Heart left ventricle (tissue), 16 donors: ENCODE results near the gene ZBTB21. TPM values are rescaled to one million over a fixed set of nuclear protein-coding genes. Genes with fewer than 3 reads are reported as not detected.
A peak's percentile ranks its signal among the peaks of the same experiment; 100 is the strongest.

ENCODE experiments used
- ATAC-seq, 4 donors: fragments of 200-7000 bp; cut with Tn5 transposase; one replicate each; pipeline ENCODE4 v1.9.1; 2020 to 2022; ENCODE audit warnings: moderate library complexity in 4 of 4, mild to moderate bottlenecking in 3 of 4, moderate number of reproducible peaks in 1 of 4
- DNase-seq, 5 donors: peaks; one replicate each; pipeline ENCODE4 v3.0.0-alpha.2; 2020
- H3K27ac ChIP-seq, 12 donors: fragments of 200-600 bp; sonication (generic) in 4 of 12; one replicate each; pipeline versions ENCODE4 v1.5.0 to v1.8.0; 2016 to 2022; ENCODE audit warnings: mild to moderate bottlenecking in 2 of 12
- H3K27me3 ChIP-seq, 9 donors: fragments of 200-600 bp; sonication (generic) in 2 of 9; one replicate each; pipeline versions ENCODE4 v1.5.1 to v1.8.0; 2016 to 2022; ENCODE audit warnings: mild to moderate bottlenecking in 3 of 9
- H3K36me3 ChIP-seq, 9 donors: fragments of 200-600 bp; sonication (generic) in 2 of 9; one replicate each; pipeline versions ENCODE4 v1.5.0 to v1.8.0; 2018 to 2022; ENCODE audit warnings: mild to moderate bottlenecking in 2 of 9
- H3K4me1 ChIP-seq, 12 donors: fragments of 200-600 bp; sonication (generic) in 4 of 12; one replicate each; pipeline versions ENCODE4 v1.5.0 to v1.8.0; 2016 to 2022; ENCODE audit warnings: mild to moderate bottlenecking in 3 of 12
- H3K4me3 ChIP-seq, 12 donors: fragments of 200-600 bp; sonication (generic) in 4 of 12; one replicate each; pipeline versions ENCODE4 v1.5.0 to v1.8.0; 2017 to 2022; ENCODE audit warnings: mild to moderate bottlenecking in 9 of 12, moderate library complexity in 4 of 12
- H3K9me3 ChIP-seq, 12 donors: fragments of 200-600 bp; sonication (generic) in 4 of 12; one replicate each; pipeline versions ENCODE4 v1.5.0 to v1.8.0; 2016 to 2022; ENCODE audit warnings: mild to moderate bottlenecking in 1 of 12
- CTCF ChIP-seq, 12 donors: fragments of 200-600 bp; sonication (generic) in 4 of 12; IDR thresholded peaks; one replicate each; pipeline versions ENCODE4 v1.5.0 to v1.8.0; 2018 to 2022; ENCODE audit warnings: antibody characterized with exemption in 12 of 12, mild to moderate bottlenecking in 5 of 12
- POLR2A ChIP-seq, 2 donors: fragments of 450-650 bp; IDR thresholded peaks; one replicate each; pipeline ENCODE4 v1.6.1; 2017; ENCODE audit warnings: antibody characterized with exemption in 2 of 2, mild to moderate bottlenecking in 2 of 2, moderate library complexity in 2 of 2
- WGBS, 4 donors: extraction: QIAGEN DNeasy Blood & Tissue Kit in 2 of 4; methylation state at CpG; one replicate each; pipeline versions ENCODE4 v1.1.5 to v1.1.7; 2013 to 2018; 5-methylcytosine and 5-hydroxymethylcytosine counted together
- intact Hi-C, 10 donors: fragments of 100-400 bp; cut with DNase I; formaldehyde crosslinking; loops; one replicate each; pipeline versions ENCODE4 v1.11.1 to v1.14.2; 2022
- polyA plus RNA-seq, 2 donors: library from polyadenylated mRNA; stranded (reverse); fragments of 200-250 nt; gene quantifications; one replicate each; pipeline ENCODE4 v1.2.3, GENCODE V29; 2013
- total RNA-seq, 9 donors: library from RNA; depleted of rRNA in 2 of 9; stranded (reverse); fragments of >200 nt in 2 of 9; fragmentation: NEBNext Ultra II Directional in 3 of 9; extraction: Animal tissue kit (Norgen Biotek cat#: 25700) in 3 of 9; gene quantifications; one replicate each; pipeline versions ENCODE4 v1.1.0 to v1.2.4, GENCODE V29; 2016 to 2023
- donor health status: ischemic (EF 13 %, LVEDD 7.1; RV severe dilation, severe dysfunction).
- donor health status: healthy with polysubstance abuse.
- donor health status: DM: no; HTN: yes; CAD: no.
- donor health status: DM: no; HTN: no; CAD: no.
- donor health status: ischemic (EF 25% LVEDD 6.9; RV normal size, moderate dysfunction).
- donor health status: ischemic (EF 25% LVEDD 5.7; RV mildly dilated, moderate dysfunction).
- donor health status: healthy.
- donor health status: DM: yes; HTN: yes; CAD: no.
- donor health status: ischemic (EF 35%, LVEDD 5.7; RV mildly dilated, moderate dysfunction).
- donor health status: nonischemic (EF 11% LVEDD 7.7; RV severe dilation, severe dysfunction).
- donor health status: DM: yes; HTN: yes; CAD: no.
- donor health status: PGD.
- donor health status: ischemic (EF 29% LVEDD 5.4; RV normal size, mild dysfunction).
- donor health status: nonischemic (EF 23%, LVEDD 6.1; RV moderate dilation, normal function).

ZBTB21 gene
- total and polyA plus RNA-seq, 11 donors, result 1.2 to 10.2 (median 6.1) TPM

GRCh38 chr21:42021371-42022090 is 11.4 kb upstream of the ZBTB21 start:
- no peak for TF ChIP-seq CTCF (IDR thresholded peaks at IDR 0.05)
- no peak for TF ChIP-seq POLR2A (IDR thresholded peaks at IDR 0.05)
- H3K27me3 ChIP-seq, result peaks cover 0 to 19% (median 0%) of the 10 kb centered on the region in 9 donors
- H3K27ac ChIP-seq, result no peak overlapping the region
- WGBS, 4 donors, result 53 to 69% (median 59%) methylated on average over 20 of the region's 20 CpGs
- intact Hi-C loops, result loop anchor here in 1 of 10 donors (5.0 kb wide), 1 partner anchor 91 kb away; no protein-coding TSS in a partner anchor
- peaks cover 0 to 9% (median 0%) of the 10 kb centered on the region in 12 donors for H3K4me1 ChIP-seq
- ATAC-seq (peak in 2 of 4 donors; percentile 6 to 24), DNase-seq (no peak)
- no peaks in the 10 kb centered on the region for H3K36me3 ChIP-seq
- no peaks in the 10 kb centered on the region for H3K9me3 ChIP-seq
- H3K4me3 ChIP-seq, result no peak overlapping the region

- DNase-seq (no peak), ATAC-seq (no peak)
- intact Hi-C loops, result loop anchor here in 1 of 10 donors (5.0 kb wide), 1 partner anchor 93 kb away; no protein-coding TSS in a partner anchor
- Histone ChIP-seq H3K27me3 (peaks cover 0 to 19% (median 0%) of the 10 kb centered on the region in 9 donors), H3K9me3 (peaks cover 0 to 3% (median 0%) of the 10 kb centered on the region in 12 donors), H3K36me3 (no peaks in the 10 kb centered on the region), H3K27ac (no peak overlapping the region), H3K4me1 (peaks cover 0 to 3% (median 0%) of the 10 kb centered on the region in 12 donors), H3K4me3 (no peak overlapping the region)
- WGBS, 4 donors, result 85 to 95% (median 90%) methylated on average over 6 of the region's 6 CpGs
- TF ChIP-seq POLR2A (IDR thresholded peaks at IDR 0.05) (no peak), CTCF (IDR thresholded peaks at IDR 0.05) (no peak)
Measured at GRCh38 chr21:42019706-42020105, 9.5 kb upstream of the ZBTB21 start.

GRCh38 chr21:42019101-42019605 is 9.0 kb upstream of the ZBTB21 start:
- Histone ChIP-seq H3K27me3 (peaks cover 0 to 19% (median 0%) of the 10 kb centered on the region in 9 donors), H3K9me3 (peaks cover 0 to 8% (median 0%) of the 10 kb centered on the region in 12 donors), H3K27ac (no peak overlapping the region), H3K4me3 (no peak overlapping the region), H3K4me1 (no peaks in the 10 kb centered on the region), H3K36me3 (no peaks in the 10 kb centered on the region)
- DNase-seq, result no peak
- WGBS, 4 donors, result 82 to 89% (median 84%) methylated on average over 11 of the region's 11 CpGs
- intact Hi-C loops, result no loop called here
- TF ChIP-seq POLR2A (IDR thresholded peaks at IDR 0.05) (no peak), CTCF (IDR thresholded peaks at IDR 0.05) (no peak)
- no peak for ATAC-seq

GRCh38 chr21:42017022-42017421 is 6.9 kb upstream of the ZBTB21 start:
- WGBS, 4 donors, result 69 to 87% (median 82%) methylated on average over 2 of the region's 2 CpGs
- H3K27me3 ChIP-seq, result peaks cover 0 to 16% (median under 1%) of the 10 kb centered on the region in 9 donors
- ATAC-seq, result no peak
- intact Hi-C loops, result no loop called here
- H3K27ac ChIP-seq, result no peak overlapping the region
- no peak for TF ChIP-seq CTCF (IDR thresholded peaks at IDR 0.05)
- no peak for TF ChIP-seq POLR2A (IDR thresholded peaks at IDR 0.05)
- H3K36me3 ChIP-seq, result no peaks in the 10 kb centered on the region
- H3K4me3 ChIP-seq, result no peak overlapping the region
- no peak for DNase-seq
- no peaks in the 10 kb centered on the region for H3K4me1 ChIP-seq
- H3K9me3 ChIP-seq, result peaks cover 0 to 8% (median 0%) of the 10 kb centered on the region in 12 donors
